GM18517 (cell line): ENCODE results near the gene ARFGAP3.

Source experiments
- ATAC-seq: cut with Tn5 transposase; IDR thresholded peaks from one replicate; pipeline ENCODE4 v1.9.1; 2021; ENCODE audit warnings: mild to moderate bottlenecking, moderate library complexity; ENCODE audit not compliant: unreplicated experiment

The ARFGAP3 gene

GRCh38 chr22:42856865-42857704 is at the start of gene ARFGAP3:
Gene ARFGAP3, minus strand, starts transcription at chr22:42857273. Its CDS starts 91 bp downstream, at chr22:42857182.
- peak; percentile 83 for ATAC-seq

- ATAC-seq = no peak
These were observed 48.7 kb upstream of the ARFGAP3 start for GRCh38 chr22:42905702-42906183.

GRCh38 chr22:42905217-42905616 is 48.1 kb upstream of the ARFGAP3 start:
- ATAC-seq = no peak

GRCh38 chr22:42904050-42904449 is 47.0 kb upstream of the ARFGAP3 start:
- ATAC-seq = no peak

GRCh38 chr22:42902875-42903510 is 45.9 kb upstream of the ARFGAP3 start:
- ATAC-seq = no peak

- ATAC-seq = no peak
These were observed 44.9 kb upstream of the ARFGAP3 start for GRCh38 chr22:42901790-42902508.

GRCh38 chr22:42897960-42898359 is 40.9 kb upstream of the ARFGAP3 start:
- no peak for ATAC-seq

- ATAC-seq = no peak
These were observed 38.5 kb upstream of the ARFGAP3 start for GRCh38 chr22:42895541-42895981.

GRCh38 chr22:42895087-42895486 is 38.0 kb upstream of the ARFGAP3 start:
- no peak for ATAC-seq

- no peak for ATAC-seq
These were observed 36.5 kb upstream of the ARFGAP3 start for GRCh38 chr22:42893371-42894150.

GRCh38 chr22:42892571-42893316 is 35.7 kb upstream of the ARFGAP3 start:
- ATAC-seq = no peak

GRCh38 chr22:42892156-42892555 is 35.1 kb upstream of the ARFGAP3 start:
- no peak for ATAC-seq

GRCh38 chr22:42891696-42892095 is 34.6 kb upstream of the ARFGAP3 start:
- ATAC-seq = no peak

GRCh38 chr22:42891008-42891407 is 33.9 kb upstream of the ARFGAP3 start:
- ATAC-seq = no peak

- ATAC-seq = peak; percentile 63
These were observed 32.2 kb upstream of the ARFGAP3 start for GRCh38 chr22:42889304-42889703.

GRCh38 chr22:42887523-42888507 is 30.7 kb upstream of the ARFGAP3 start:
- ATAC-seq = no peak

- ATAC-seq = no peak
These were observed 30.0 kb upstream of the ARFGAP3 start for GRCh38 chr22:42887120-42887519.

GRCh38 chr22:42885446-42885845 is 28.4 kb upstream of the ARFGAP3 start:
- no peak for ATAC-seq
